Spleen (tissue), 11 donors: Measurements from ENCODE around the gene EIF4G1. TPM values are rescaled to one million over a fixed set of nuclear protein-coding genes. Genes with fewer than 3 reads are reported as not detected.

Source experiments
- DNase-seq: peaks from one replicate; pipeline ENCODE4 v3.0.0-alpha.2; 2020
- H3K27ac ChIP-seq, 8 donors: fragments of 200-600 bp; sonication (generic) in 7 of 8; 1 replicate in 4 of 8; 2 replicates in 4 of 8; pipeline versions ENCODE4 v1.5.0 to v1.8.0; 2016 to 2021; ENCODE audit warnings: inconsistent platforms in 4 of 8, mild to moderate bottlenecking in 4 of 8, moderate library complexity in 1 of 8
- H3K27me3 ChIP-seq, 7 donors: fragments of 200-600 bp; sonication (generic) in 6 of 7; replicated peaks in 1 of 7; 1 replicate in 4 of 7; 2 replicates in 3 of 7; pipeline versions ENCODE4 v1.5.0 to v1.8.0; 2016 to 2021; ENCODE audit warnings: inconsistent platforms in 3 of 7, mild to moderate bottlenecking in 1 of 7
- H3K36me3 ChIP-seq, 6 donors: fragments of 200-600 bp; sonication (generic) in 5 of 6; 1 replicate in 4 of 6; 2 replicates in 2 of 6; pipeline versions ENCODE4 v1.5.0 to v1.8.0; 2016 to 2021; ENCODE audit warnings: inconsistent platforms in 2 of 6
- H3K4me1 ChIP-seq, 6 donors: fragments of 200-600 bp; sonication (generic) in 5 of 6; 1 replicate in 3 of 6; 2 replicates in 3 of 6; pipeline versions ENCODE4 v1.5.0 to v1.8.0; 2016 to 2021; ENCODE audit warnings: inconsistent platforms in 3 of 6
- H3K4me3 ChIP-seq, 8 donors: fragments of 200-600 bp; sonication (generic) in 7 of 8; 1 replicate in 4 of 8; 2 replicates in 4 of 8; pipeline versions ENCODE4 v1.5.0 to v1.8.0; 2016 to 2021; ENCODE audit warnings: inconsistent platforms in 4 of 8, mild to moderate bottlenecking in 4 of 8, moderate library complexity in 2 of 8
- H3K9me3 ChIP-seq, 8 donors: fragments of 200-600 bp; sonication (generic) in 7 of 8; 1 replicate in 4 of 8; 2 replicates in 4 of 8; pipeline versions ENCODE4 v1.5.0 to v1.8.0; 2016 to 2021; ENCODE audit warnings: inconsistent platforms in 4 of 8
- POLR2A ChIP-seq, 3 donors: fragments of 450-650 bp; IDR thresholded peaks; one replicate each; pipeline ENCODE4 v1.5.1; 2017; ENCODE audit warnings: antibody characterized with exemption in 3 of 3, mild to moderate bottlenecking in 1 of 3
- POLR2AphosphoS5 ChIP-seq, 3 donors: sonication (generic); formaldehyde crosslinking; IDR thresholded peaks; one replicate each; pipeline ENCODE4 v1.5.1; 2017; ENCODE audit warnings: antibody characterized with exemption in 3 of 3
- WGBS, 5 donors: extraction: QIAGEN DNeasy Blood & Tissue Kit in 3 of 5; methylation state at CpG; one replicate each; pipeline versions ENCODE4 v1.1.5 to v1.1.7; 2013 to 2018; 5-methylcytosine and 5-hydroxymethylcytosine counted together
- intact Hi-C: fragments of 100-400 bp; cut with DNase I; formaldehyde crosslinking; loops from one replicate; pipeline ENCODE4 v1.15.0; 2023; ENCODE audit warnings: low total_unique reads
- polyA plus RNA-seq, 3 donors: library from polyadenylated mRNA; stranded (reverse); fragments of 200-250 nt; gene quantifications; one replicate each; pipeline ENCODE4 v1.2.1, GENCODE V29; 2013
- total RNA-seq, 7 donors: library from RNA; depleted of rRNA in 3 of 7; stranded (reverse); fragments of >200 nt in 3 of 7; fragmentation: NEBNext Ultra II Directional in 4 of 7; extraction: Animal tissue kit (Norgen Biotek cat#: 25700) in 4 of 7; gene quantifications; one replicate each; pipeline versions ENCODE4 v1.1.0 to v1.2.1, GENCODE V29; 2016 to 2021
- TF ChIP-seq, protein P1 (sequence below), 11 experiments: fragments of 200-600 bp in 7 of 11; fragments of 450-650 bp in 4 of 11; sonication (generic) in 4 of 11; IDR thresholded peaks in 8 of 11; conservative IDR thresholded peaks in 3 of 11; 1 replicate in 7 of 11; 2 replicates in 4 of 11; pipeline versions ENCODE4 v1.4.0 to v1.8.0; 2016 to 2021; ENCODE audit warnings: antibody characterized with exemption in 11 of 11, inconsistent platforms in 4 of 11, mild to moderate bottlenecking in 1 of 11
- donor health status: healthy with polysubstance abuse.
- donor health status: DM: no; HTN: no; CAD: no; lungs with moderate emphysema.
- donor health status: DM: no; HTN: no; CAD: no.
- donor health status: Bipolar disorder and iron deficiency.
- donor health status: healthy.
- donor health status: DM: no; HTN: no; CAD: no.
- donor health status: DM: yes; HTN: yes; CAD: no.

The EIF4G1 gene
- total and polyA plus RNA-seq, 10 donors = 83.4 to 294 (median 230) TPM

DNA sequence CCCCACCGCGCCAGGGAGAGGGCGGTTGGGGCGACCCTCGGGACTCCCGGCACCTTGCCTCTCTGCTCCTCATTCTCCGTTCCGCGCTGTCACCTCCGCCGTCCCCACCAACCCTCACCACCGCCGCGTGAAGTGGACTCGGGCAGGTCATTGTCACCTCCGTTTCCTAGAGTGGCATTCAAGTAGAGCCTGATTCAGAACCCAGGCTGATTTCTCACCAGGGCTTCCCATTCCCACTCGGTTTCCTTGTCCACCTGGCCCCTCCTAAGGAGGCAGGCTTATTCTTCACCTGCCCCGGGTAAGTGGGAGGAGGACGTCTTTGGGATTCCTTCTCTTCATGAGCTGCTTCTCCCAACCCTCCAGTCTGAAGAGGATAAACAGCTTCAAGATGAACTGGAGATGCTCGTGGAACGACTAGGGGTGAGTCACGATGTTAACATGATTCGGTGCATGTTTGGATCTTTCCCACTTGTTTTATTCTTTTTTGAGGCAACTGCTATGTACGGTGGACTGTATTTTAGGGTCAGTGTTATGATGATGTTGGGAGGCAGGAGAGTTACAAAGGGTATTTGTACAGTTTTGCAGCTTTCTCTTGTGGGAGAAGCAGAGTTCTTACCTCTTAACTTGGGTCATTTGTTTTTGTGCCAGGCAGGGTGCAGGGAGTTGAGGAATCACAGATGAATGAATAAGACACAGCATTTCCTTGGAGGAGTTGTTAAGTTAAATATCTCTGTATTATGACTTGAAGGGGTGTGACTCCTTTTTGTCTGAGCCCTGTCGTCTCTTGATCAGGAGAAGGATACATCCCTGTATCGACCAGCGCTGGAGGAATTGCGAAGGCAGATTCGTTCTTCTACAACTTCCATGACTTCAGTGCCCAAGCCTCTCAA lies 14.7 kb upstream of the EIF4G1 start:
- intact Hi-C loops = no loop called here
- Histone ChIP-seq H3K4me3 (peak overlapping the region; percentile 58 to 99 (median 88)), H3K27me3 (no peaks in the 10 kb centered on the region), H3K9me3 (no peaks in the 10 kb centered on the region), H3K4me1 (peaks cover 14 to 41% (median 26%) of the 10 kb centered on the region in 6 donors), H3K36me3 (peaks cover 12 to 48% (median 44%) of the 10 kb centered on the region in 6 donors), H3K27ac (peak overlapping the region; percentile 24 to 92 (median 84))
- DNase-seq = no peak
- TF ChIP-seq POLR2A (IDR thresholded peaks at IDR 0.05) = no peak
- 19 to 21% (median 20%) methylated on average over 26 to 29 of the region's 29 CpGs for WGBS, 5 donors

DNA sequence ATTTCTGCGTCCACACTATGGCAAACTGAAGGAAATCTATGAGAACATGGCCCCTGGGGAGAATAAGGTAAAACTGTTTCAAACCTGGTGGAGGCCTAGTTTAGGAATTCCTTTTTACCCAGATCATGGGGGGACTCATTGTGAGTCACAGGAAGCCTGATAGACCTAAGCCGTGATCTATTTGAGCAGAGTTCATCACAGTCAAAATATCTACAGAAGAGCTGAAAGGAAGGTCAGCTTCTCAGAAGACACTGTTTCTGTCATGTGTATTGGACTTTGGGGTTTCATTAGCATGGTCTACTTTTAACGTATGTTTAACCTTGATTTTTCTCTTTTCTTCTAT lies 14.1 kb upstream of the EIF4G1 start:
- Histone ChIP-seq H3K27ac (no peak overlapping the region), H3K9me3 (no peaks in the 10 kb centered on the region), H3K36me3 (peaks cover 12 to 55% (median 50%) of the 10 kb centered on the region in 6 donors), H3K4me1 (peaks cover 14 to 41% (median 26%) of the 10 kb centered on the region in 6 donors), H3K4me3 (peak overlapping the region in 4 of 8 donors; percentile 75 to 99 (median 91)), H3K27me3 (no peaks in the 10 kb centered on the region)
- DNase-seq = no peak
- WGBS, 5 donors = 68 to 83% (median 77%) methylated on average over 3 of the region's 3 CpGs
- intact Hi-C loops = no loop called here
- TF ChIP-seq, protein P1, sequence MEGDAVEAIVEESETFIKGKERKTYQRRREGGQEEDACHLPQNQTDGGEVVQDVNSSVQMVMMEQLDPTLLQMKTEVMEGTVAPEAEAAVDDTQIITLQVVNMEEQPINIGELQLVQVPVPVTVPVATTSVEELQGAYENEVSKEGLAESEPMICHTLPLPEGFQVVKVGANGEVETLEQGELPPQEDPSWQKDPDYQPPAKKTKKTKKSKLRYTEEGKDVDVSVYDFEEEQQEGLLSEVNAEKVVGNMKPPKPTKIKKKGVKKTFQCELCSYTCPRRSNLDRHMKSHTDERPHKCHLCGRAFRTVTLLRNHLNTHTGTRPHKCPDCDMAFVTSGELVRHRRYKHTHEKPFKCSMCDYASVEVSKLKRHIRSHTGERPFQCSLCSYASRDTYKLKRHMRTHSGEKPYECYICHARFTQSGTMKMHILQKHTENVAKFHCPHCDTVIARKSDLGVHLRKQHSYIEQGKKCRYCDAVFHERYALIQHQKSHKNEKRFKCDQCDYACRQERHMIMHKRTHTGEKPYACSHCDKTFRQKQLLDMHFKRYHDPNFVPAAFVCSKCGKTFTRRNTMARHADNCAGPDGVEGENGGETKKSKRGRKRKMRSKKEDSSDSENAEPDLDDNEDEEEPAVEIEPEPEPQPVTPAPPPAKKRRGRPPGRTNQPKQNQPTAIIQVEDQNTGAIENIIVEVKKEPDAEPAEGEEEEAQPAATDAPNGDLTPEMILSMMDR (IDR thresholded peaks at IDR 0.05 in 8 of 11, conservative IDR thresholded peaks at IDR 0.05 in 3 of 11) = no peak
- TF ChIP-seq POLR2A (IDR thresholded peaks at IDR 0.05) (no peak), POLR2AphosphoS5 (IDR thresholded peaks at IDR 0.05) (no peak)

DNA sequence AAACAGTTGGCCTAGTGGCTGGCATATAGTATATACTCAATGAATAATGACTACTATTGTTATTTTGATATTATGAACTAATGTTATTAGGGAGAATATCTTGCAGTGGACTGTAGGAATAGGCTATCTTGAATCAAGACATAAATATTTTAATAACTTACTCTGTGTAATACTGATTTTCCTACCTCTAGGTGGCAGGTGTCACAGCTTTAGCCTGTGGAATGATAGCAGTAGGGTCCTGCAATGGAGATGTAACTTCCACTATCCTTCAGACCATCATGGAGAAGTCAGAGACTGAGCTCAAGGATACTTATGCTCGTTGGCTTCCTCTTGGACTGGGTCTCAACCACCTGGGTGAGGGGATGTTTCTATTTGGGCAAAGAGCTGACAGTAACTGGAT lies 8.8 kb upstream of the EIF4G1 start:
- H3K9me3 ChIP-seq = no peaks in the 10 kb centered on the region
- no peak for TF ChIP-seq POLR2AphosphoS5 (IDR thresholded peaks at IDR 0.05)
- TF ChIP-seq, protein P1 (IDR thresholded peaks at IDR 0.05 in 8 of 11, conservative IDR thresholded peaks at IDR 0.05 in 3 of 11) = peak in 2 of 11 experiments; percentile 6 to 25
- DNase-seq = no peak
- H3K36me3 ChIP-seq = peaks cover 22 to 98% (median 87%) of the 10 kb centered on the region in 6 donors
- H3K27me3 ChIP-seq = no peaks in the 10 kb centered on the region
- WGBS, 5 donors = 36 to 63% (median 61%) methylated on average over 1 of the region's 1 CpG; no CpG with 5 or more reads in 1 of the 5 donors
- no peak overlapping the region for H3K27ac ChIP-seq
- H3K4me3 ChIP-seq = no peak overlapping the region
- intact Hi-C loops = no loop called here
- peaks cover 3 to 20% (median 6%) of the 10 kb centered on the region in 6 donors for H3K4me1 ChIP-seq

DNA sequence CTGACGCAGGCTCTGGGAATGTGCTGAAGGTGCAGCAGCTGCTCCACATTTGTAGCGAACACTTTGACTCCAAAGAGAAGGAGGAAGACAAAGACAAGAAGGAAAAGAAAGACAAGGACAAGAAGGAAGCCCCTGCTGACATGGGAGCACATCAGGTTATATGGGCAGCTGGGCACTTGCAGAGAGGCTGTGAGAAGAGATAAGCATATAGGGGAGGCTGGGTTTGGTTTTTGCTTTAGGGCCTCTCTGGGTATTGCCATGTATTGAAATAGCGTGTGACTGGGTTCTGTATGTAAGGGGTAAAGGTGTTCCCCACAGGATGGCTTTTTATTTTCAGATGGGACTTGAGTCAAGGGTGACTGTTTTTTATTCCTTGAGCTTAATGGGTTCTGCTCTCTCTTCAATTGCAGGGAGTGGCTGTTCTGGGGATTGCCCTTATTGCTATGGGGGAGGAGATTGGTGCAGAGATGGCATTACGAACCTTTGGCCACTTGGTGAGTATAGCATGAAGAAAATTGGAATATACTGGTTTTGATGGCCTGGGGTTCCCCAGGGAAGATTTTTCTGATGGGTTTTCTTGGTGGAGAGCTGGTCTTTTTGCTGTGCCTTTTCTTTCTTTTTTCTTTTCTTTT lies 7.9 kb upstream of the EIF4G1 start:
- TF ChIP-seq, protein P1 (IDR thresholded peaks at IDR 0.05 in 8 of 11, conservative IDR thresholded peaks at IDR 0.05 in 3 of 11) = no peak
- TF ChIP-seq POLR2AphosphoS5 (IDR thresholded peaks at IDR 0.05) (no peak), POLR2A (IDR thresholded peaks at IDR 0.05) (no peak)
- intact Hi-C loops = no loop called here
- 91 to 97% (median 95%) methylated on average over 4 of the region's 4 CpGs for WGBS, 5 donors

More for the DNA sequence above, 7.9 kb upstream of the EIF4G1 start:
- Histone ChIP-seq H3K9me3 (no peaks in the 10 kb centered on the region), H3K4me3 (no peak overlapping the region), H3K27me3 (no peaks in the 10 kb centered on the region), H3K27ac (no peak overlapping the region), H3K36me3 (peaks cover 22 to 90% (median 80%) of the 10 kb centered on the region in 6 donors), H3K4me1 (peaks cover 0 to 11% (median 0%) of the 10 kb centered on the region in 6 donors)
- no peak for DNase-seq
